GDM1 (cell line): ENCODE measurements around the gene RABEP1.
"Not testable (repeated sequence)": the region's sequence is repeated elsewhere in the genome, so short reads cannot be mapped to it uniquely, and the experiment has no call there.

Experiments
- DNase-seq: peaks from one replicate; lab custom pipeline; 2025; lab: John Stamatoyannopoulos, UW

Gene RABEP1, protein sequence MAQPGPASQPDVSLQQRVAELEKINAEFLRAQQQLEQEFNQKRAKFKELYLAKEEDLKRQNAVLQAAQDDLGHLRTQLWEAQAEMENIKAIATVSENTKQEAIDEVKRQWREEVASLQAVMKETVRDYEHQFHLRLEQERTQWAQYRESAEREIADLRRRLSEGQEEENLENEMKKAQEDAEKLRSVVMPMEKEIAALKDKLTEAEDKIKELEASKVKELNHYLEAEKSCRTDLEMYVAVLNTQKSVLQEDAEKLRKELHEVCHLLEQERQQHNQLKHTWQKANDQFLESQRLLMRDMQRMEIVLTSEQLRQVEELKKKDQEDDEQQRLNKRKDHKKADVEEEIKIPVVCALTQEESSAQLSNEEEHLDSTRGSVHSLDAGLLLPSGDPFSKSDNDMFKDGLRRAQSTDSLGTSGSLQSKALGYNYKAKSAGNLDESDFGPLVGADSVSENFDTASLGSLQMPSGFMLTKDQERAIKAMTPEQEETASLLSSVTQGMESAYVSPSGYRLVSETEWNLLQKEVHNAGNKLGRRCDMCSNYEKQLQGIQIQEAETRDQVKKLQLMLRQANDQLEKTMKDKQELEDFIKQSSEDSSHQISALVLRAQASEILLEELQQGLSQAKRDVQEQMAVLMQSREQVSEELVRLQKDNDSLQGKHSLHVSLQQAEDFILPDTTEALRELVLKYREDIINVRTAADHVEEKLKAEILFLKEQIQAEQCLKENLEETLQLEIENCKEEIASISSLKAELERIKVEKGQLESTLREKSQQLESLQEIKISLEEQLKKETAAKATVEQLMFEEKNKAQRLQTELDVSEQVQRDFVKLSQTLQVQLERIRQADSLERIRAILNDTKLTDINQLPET

DNA sequence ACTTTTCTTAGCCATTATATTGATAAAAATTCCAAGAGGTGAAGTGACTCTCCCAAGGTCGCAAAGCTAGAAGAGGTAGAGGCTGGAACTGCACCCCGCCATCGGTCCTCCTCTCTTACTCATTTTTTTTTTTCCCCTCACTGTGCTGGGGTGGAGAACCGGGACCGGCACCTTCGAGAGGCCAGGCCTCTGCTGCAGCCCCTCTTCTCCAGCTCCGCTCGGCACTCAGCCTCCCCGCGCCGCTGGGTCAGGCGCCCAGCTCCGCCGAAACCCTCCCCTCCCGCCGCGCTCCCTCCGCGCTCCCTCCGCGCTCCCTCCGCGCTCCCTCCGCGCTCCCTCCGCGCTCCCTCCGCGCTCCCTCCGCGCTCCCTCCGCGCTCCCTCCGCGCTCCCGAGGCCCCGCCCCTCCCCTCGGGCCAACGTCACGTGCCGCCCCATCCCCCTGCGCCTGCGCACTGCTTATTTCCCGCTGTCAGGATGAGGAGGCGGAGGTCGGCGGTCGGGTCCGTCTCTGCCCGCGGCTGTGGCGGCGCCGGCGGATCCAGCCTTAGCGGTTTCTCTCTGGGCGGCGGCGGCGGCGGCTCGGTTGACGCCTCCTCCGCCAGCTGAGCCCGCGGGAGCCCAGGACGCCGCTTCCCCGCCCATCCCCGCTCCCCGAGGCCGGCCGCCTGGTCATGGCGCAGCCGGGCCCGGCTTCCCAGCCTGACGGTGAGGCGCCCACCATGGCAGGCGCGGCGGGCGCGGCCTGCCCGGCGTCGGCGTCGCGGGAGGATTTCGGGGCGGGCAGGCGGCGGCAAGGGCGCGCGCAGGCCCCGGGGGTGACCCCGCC lies at the start of gene RABEP1:
TSS of gene RABEP1 (plus strand) at position 471 of the 828 bp plus-strand sequence. CDS start at position 674, 203 bp downstream.
- DNase-seq, result peak; percentile 87

DNA sequence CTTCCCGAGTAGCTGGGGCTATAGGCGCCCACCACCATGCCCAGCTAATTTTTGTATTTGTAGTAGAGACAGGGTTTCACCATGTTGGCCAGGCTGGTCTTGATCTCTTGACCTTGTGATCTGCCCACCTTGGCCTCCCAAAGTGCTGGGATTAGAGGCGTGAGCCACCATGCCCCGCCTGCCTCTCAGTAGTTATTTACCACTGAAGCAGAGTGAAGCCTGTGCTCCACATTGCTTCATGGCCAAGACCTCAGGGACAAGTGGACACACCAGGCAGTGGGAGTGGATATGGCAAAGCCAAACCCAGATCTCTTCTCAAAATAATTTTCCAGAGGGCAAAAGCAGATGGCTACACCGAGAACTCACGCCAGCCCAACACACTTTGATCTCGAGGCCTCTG lies 48.6 kb upstream of the RABEP1 start:
- DNase-seq, result not testable (repeated sequence)

DNA sequence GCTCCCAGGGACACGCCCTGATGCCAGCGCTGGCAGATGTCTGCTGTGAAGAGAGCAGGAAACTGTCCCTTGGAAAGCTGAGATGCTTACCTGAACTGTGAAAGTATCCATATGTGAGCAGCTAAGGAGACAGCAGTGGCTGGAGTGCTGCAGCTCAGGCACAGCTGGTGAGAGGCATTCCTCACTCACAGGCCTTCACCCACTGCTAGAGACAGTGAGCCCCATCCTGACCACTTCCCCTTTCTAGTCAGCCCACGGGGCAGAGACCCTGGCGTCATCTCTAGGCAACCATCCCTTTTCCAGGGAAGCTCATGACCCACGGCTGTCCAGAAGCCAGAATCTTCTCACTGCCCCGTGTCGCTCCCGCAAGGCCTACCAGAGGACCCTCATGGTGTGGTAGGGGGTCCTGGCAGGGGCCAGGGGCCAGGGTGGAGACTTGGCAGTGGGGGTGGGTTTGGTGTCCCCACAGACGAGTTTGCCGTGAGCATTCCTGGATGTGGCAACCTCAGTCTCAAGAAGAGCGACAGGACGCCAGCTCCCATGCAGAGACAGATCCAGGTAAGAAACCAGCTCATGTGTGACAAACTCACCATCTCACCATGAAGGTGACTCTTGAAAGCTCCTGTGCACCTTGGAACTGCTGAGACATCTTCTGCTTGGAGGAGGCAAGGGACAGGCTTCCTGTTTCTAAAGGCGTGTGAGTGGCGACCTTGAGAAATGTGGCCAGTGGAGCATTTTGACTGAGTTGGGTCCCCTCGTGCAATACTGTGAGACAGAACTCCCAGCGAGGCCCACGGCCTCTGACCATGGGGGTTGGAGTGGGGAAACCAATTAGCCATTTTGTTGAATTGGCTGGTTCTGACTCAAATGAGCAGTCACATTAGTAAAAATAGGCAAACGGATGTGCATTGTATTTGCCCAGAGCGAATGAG lies 47.2 kb upstream of the RABEP1 start, which contains the start of gene SCIMP:
TSS of gene SCIMP (minus strand) at position 216 of the 932 bp plus-strand sequence. CDS start at position 111, 105 bp downstream.
- DNase-seq, result peak; percentile 32

DNA sequence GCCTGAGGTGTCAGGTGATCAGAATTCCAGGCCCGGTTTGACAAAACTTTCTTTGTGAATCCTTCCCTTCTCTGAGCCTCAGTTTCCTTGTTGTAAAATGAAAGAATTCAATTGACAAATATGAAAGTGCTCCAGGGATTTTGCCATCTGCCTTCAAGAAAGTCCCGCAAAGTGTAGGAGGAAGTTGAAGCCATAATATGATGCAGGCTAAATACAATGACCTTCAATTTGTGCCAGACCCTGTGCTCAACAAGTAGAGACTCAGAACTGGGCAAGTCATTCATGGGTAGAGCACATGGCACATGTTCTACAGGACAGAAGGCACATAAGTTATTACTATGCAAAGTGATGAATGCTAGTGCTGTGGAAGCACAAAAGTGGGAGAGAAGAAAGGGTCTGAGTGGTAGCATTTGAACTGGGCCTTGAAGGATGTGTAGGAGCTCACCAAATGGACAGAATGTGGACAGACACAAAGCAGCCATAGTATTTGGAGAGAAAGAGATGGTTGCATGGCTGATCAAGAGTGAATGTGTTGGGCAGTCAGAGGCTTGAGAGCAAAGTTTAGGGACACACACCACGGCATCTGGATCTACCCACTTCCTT lies 45.0 kb upstream of the RABEP1 start:
- DNase-seq, result no peak

DNA sequence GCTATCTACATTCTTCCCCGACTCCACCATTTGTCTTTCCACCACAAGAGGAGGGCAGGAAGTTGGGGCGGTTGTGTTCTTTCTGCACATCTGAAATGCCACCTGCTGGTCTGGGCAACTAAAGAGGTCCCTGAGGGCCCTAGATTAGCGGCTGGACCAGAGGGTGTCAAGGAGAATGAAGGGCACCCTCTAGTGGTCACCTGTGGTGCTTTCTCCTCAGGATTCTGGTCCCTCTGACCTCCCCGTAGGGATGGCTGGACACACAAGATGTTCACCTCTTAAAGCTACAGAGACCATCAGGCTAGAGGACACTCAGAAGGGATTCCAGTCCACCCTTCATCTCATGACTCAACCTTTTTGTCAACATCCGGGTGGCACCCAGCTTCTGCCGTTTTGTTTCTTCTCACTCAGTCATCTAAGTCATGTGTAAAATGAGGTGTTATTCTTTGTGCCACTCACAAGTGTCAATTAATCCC lies 44.5 kb upstream of the RABEP1 start:
- peak; percentile 42 for DNase-seq

DNA sequence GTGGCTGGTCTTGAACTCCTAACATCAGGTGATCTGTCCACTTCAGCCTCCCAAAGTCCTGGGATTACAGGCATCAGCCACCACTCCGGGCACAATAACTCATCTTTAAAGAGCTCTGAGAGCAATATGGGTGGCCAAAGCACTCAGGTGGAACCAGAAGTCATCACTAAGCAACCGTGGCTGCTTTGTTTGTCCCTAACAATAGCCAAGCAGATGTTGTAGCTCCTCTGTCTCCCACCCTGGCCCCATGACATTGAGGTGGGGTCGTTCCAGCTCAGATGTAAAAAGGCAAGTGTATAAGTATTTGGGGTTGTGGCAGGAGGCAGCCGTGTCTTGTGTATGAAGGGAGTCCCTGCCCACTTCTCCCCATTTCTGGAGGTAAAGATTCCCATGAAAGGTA lies 43.8 kb upstream of the RABEP1 start:
- no peak for DNase-seq

DNA sequence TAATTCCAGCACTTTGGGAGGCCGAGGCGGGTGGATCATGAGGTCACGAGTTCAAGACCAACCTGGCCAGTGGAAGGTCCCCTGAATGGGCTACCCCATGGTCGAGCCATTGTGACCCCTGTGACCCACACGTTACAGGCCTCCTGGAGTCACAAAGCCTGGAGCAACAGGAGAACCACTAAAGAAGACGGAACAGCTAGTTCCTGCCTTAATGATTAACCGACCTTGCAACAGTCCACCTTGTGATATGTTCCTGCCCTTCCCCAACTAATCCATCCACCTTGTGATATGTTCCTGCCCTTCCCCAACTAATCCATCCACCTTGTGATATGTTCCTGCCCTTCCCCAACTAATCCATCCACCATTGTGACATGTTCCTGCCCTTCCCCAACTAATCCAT lies 42.3 kb upstream of the RABEP1 start:
- not testable (repeated sequence) for DNase-seq

DNA sequence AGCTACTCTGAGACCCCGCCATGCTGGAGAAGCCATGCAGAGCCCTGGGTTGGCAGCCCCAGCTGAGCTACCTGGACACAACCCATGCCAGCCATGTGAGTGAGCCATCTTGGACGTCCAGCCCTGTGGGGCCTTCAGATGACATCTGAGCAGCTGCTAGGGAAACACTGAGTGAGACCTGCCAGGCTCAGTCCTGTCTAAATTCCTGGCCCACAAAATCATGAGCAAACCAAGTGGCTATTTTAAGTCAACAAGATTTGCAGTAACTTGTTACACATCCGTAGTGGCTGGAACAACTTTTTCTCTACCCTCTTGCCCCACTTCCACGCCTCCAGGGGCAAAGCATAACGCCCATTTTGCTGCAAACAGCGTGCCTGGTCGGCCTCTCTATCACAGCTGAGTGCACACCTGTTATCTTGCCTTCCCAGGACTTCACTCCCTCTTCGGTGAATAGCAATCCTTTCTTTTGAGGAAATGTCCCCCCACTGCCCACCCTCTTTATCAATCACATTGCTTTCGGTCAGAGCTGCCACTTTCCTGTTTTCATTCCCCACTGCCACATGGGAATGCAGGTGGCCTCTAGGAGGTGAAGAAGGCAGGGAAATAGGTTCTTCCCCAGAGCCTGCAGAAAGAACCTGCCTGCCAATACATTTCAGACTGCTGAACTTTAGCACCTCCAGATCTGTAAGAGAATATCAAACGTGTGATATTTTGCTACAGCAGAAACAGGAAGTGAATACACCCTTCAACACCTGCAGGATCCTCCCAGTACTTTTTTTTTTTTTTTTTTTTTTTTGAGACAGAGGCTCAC lies 40.0 kb upstream of the RABEP1 start:
- no peak for DNase-seq

DNA sequence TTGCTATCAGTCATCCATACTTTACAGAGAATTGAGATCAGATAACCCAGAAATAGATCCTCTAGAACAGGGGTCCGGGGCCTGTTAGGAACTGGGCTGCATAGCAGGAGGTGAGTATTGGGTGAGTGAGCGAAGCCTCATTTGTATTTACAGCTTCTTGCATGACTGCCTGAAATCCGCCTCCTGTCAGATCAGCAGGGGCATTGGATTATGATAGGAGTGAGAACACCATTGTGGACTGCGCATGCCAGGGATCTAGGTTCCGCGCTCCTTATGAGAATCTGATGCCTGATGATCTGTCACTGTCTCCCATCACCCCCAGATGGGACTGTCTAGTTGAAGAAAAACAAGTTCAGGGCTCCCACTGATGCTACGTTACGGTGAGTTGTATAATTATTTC lies 34.5 kb upstream of the RABEP1 start:
- DNase-seq, result no peak

DNA sequence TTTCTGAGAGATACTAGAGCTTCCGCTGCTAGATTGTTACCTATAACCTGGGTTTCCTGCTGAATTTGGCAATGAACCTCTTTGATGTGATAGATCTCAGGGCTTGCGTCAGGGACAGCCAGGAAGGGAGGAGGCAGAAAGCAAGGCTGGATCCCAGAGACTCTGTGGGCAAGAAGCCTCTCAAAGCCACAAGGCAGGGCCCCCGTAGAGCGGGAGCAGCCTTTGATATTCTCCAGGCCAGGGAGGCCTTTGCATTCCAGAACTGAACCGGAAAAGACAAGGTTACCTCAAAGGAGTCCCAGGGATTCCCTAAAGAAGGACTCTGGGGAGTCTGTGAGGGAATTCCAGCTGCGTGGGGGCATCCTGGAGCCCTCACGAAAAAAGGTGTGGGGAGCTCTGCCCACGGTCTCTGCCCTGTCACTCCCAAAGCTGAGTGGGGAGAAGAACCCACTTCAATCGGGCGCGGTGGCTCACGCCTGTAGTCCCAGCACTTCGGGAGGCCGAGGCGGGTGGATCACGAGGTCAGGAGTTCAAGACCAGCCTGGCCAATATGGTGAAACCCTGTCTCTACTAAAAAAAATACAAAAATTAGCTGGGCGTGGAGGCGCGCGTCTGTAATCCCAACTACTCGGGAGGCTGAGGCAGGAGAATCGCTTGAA lies 33.1 kb upstream of the RABEP1 start:
- no peak for DNase-seq

DNA sequence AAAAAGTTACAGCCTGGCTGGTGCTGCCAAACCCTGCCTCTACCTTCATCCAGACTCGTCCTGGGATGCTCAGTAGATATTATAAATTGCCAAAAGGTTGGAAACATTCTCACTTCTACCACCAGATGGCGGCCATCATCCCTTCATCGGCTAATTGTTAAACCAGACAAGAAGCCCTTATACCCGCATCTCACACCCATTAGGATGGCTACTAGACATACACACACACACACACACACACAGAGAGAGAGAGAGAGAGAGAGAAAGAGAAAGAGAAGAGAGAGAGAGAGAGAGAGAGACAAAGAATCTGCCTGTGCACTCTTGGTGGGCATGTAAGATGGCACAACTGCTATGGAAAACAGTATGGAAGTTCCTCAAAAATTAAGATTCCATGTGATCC lies 32.5 kb upstream of the RABEP1 start:
- peak; percentile 58 for DNase-seq

DNA sequence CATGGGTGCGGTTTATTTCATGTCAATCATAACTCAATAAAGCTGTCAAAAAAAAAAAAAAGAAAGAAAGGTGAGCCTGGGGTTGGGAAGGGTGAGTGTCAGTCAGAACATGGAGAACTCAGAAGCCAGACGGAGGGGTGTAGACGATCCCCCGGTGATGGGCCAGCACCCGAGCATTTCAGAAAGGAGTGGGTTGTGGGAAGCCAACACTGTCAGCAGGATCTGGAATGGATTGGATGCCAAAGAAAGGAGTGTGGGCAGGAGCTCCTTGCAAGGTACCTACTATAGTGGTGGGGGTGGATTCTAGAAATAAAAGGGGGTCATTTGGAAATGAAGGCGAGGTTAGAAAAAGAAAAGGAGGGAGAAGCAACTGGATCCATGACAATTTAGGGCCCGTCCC lies 27.7 kb upstream of the RABEP1 start:
- DNase-seq, result no peak

DNA sequence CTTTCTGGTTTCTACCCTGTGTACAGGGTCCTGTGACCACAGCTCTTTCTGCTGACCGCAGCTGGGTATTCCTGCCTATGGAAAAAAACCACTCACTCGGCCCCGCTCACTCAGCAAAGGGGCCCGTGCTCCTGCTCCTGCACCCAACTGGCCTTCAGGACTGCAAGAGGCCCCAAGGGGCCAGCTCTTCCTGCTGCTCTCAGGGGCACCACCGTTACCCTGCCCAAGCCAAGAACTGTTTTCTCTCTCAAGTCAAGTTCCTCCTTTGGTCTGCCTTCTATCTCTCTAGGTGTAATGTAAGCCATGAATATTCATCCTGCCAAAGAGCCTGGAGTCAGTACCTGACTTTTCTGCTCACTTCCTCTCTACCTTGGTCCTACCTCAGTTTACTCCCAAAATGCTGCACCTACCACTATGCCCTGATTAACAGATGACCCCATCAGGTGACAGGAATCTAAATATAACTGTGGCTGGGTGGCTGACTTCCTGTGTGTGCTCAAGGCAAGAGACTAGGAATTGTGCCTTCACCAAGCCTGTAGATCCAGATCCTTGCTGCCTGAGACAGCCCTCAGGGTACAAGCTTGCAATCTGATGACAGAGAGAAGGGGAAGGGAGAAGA lies 27.1 kb upstream of the RABEP1 start:
- peak; percentile 67 for DNase-seq

DNA sequence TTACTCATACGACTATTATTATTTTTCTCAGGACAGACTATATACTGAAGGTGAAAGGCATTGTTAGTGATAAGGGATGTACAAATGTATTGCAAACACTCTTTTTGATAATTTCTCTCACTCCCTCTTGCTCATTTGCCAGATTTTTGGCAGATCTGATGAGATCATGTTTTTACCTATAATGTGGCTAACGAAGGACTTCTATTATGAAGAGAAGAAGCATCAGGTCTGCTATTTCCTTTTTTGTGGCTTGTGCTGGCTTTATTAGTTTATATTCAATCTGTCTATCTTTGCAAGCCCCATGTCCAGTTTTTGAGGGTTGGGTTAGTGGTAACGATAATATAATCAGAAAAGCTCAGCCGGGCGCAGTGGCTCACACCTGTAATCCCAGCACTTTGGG lies 25.0 kb upstream of the RABEP1 start:
- DNase-seq, result no peak

DNA sequence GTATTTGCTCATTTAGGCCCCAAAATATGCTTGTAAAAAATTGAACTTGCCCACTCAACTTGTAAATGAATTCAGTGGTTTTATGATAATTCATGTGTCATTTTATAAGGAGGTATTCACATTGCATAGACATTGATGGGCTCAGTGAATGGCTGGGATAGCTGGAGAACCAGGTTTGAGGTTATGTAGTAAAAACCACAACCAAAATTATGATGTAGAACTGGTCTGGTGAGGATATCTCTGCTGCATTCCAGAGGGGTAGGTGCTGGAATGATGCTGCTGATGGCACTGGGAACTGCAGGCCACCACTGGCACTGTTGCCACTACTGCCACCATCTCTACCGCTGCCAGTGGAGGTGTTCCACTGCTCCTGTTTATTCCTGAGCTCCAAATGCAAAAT lies 21.5 kb upstream of the RABEP1 start:
- no peak for DNase-seq

DNA sequence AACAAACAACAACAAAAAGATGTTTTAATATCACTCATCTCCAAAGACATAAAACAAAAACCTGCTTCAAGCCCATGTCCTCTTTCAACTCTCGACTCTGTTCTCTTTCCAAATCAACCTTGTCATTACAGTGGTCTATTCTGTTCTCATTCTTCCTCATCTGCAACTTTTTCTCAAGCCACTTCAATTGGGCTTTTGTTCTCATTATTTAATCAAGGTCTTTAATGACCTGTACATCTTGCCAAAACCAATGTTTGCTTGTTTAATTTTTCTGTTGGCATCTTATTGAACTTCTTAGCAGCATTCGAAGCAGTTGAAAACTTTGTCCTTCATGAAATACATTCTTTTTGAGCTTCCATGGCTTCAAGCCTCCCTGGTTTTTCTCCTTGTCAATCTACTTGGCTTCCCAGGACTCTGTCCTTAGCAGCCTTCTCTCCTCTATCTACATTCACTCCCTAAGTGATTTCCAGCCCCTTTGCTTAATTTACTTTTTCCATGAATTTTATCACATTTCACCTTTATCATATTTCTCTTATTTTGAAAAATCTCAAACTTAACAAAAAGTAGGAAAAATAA lies 19.6 kb upstream of the RABEP1 start:
- no peak for DNase-seq

DNA sequence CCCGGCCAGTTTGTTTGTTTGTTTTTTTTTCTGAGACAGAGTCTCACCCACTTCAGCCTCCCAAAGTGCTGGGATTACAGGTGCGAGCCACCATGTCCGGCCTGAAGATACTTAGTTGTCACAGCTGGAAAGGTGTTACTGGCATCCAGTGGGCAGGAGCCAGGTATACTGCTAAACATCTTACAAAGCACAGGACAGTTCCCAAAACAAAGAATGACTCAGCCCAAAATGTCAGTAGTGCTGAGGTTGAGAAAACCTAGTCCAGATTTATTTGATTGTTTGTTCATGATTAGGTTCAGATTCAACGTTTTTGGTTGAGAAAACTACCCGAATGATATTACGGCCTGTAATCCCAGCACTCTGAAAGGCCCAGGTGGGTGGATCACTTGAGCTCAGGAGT lies 18.6 kb upstream of the RABEP1 start:
- no peak for DNase-seq

DNA sequence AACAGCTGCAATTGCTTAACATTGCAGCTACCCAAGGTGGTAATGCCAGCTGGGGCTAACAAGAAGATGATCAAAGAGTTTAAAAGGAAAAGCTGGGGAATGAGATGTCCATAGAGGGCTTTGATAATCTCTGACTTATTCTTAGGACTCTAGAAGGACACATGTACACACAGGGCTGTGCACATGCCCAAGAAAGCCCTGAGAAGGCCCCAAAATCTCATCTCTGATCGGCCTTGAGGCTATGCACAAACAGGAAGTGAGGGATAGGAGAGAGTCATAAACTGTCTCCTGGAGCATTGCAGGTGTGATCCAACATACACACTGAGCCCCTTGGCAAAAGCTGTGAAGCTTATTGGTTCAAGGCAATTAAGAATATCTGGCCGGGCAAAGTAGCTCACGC lies 17.2 kb upstream of the RABEP1 start:
- no peak for DNase-seq
